ENCODE data around the gene RANBP10. TPM values are rescaled to one million over a fixed set of nuclear protein-coding genes. Genes with fewer than 3 reads are reported as not detected.
"Not testable (repeated sequence)": the region's sequence is repeated elsewhere in the genome, so short reads cannot be mapped to it uniquely, and the experiment has no call there.

RANBP10 gene
- total RNA-seq, 2 donors from 2014 or later: 14.7 to 22.5 TPM

GRCh38 chr16:67697422-67698185 is 108.8 kb downstream of the RANBP10 start:
- peak; percentile 51 for DNase-seq
- Histone ChIP-seq H3K36me3 (no peaks in the 10 kb centered on the region), H3K4me3 (no peak overlapping the region), H3K9ac (ENCODE audit: low read depth in 2 of 2, low read length in 2 of 2) (peak overlapping the region in 1 of 2 donors; percentile 46), H3K9me3 (no peaks in the 10 kb centered on the region), H3K27ac (peak overlapping the region; percentile 47), H3K27me3 (no peaks in the 10 kb centered on the region), H3K4me1 (no peaks in the 10 kb centered on the region)
- intact Hi-C loops (cut with DNase I): no loop called here
- no peak for TF ChIP-seq CTCF (IDR thresholded peaks at IDR 0.05)

GRCh38 chr16:67694611-67695010 is 111.7 kb downstream of the RANBP10 start:
- H3K9ac ChIP-seq (ENCODE audit: low read depth in 2 of 2, low read length in 2 of 2): no peak overlapping the region
- DNase-seq: no peak
- H3K27ac ChIP-seq: no peak overlapping the region
- H3K9me3 ChIP-seq: no peaks in the 10 kb centered on the region
- no peaks in the 10 kb centered on the region for H3K36me3 ChIP-seq
- intact Hi-C loops (cut with DNase I): no loop called here
- no peak overlapping the region for H3K4me3 ChIP-seq
- no peaks in the 10 kb centered on the region for H3K27me3 ChIP-seq
- no peak for TF ChIP-seq CTCF (IDR thresholded peaks at IDR 0.05)
- no peaks in the 10 kb centered on the region for H3K4me1 ChIP-seq

- H3K4me1 ChIP-seq; H3K27me3 ChIP-seq; H3K36me3 ChIP-seq; H3K9me3 ChIP-seq; DNase-seq; intact Hi-C loops (cut with DNase I); H3K4me3 ChIP-seq; H3K9ac ChIP-seq (ENCODE audit: low read depth in 2 of 2, low read length in 2 of 2); H3K27ac ChIP-seq: not testable (repeated sequence)
These were observed 112.7 kb downstream of the RANBP10 start for GRCh38 chr16:67693517-67694285.

- Histone ChIP-seq H3K4me3 (no peak overlapping the region), H3K9me3 (no peaks in the 10 kb centered on the region), H3K4me1 (no peaks in the 10 kb centered on the region), H3K27me3 (no peaks in the 10 kb centered on the region), H3K36me3 (no peaks in the 10 kb centered on the region), H3K9ac (ENCODE audit: low read depth in 2 of 2, low read length in 2 of 2) (no peak overlapping the region), H3K27ac (no peak overlapping the region)
- intact Hi-C loops (cut with DNase I): loop anchor here (10.0 kb wide), 1 partner anchor 369 kb away; no protein-coding TSS in a partner anchor
- no peak for DNase-seq
- TF ChIP-seq CTCF (IDR thresholded peaks at IDR 0.05): no peak
These were observed 120.8 kb downstream of the RANBP10 start for GRCh38 chr16:67685388-67686112.

GRCh38 chr16:67683767-67684166 is 122.6 kb downstream of the RANBP10 start:
- intact Hi-C loops (cut with DNase I): loop anchor here (10.0 kb wide), 1 partner anchor 371 kb away; no protein-coding TSS in a partner anchor
- no peaks in the 10 kb centered on the region for H3K36me3 ChIP-seq
- TF ChIP-seq CTCF (IDR thresholded peaks at IDR 0.05): no peak
- H3K4me1 ChIP-seq: no peaks in the 10 kb centered on the region
- no peak overlapping the region for H3K9ac ChIP-seq (ENCODE audit: low read depth in 2 of 2, low read length in 2 of 2)
- H3K4me3 ChIP-seq: no peak overlapping the region
- no peaks in the 10 kb centered on the region for H3K9me3 ChIP-seq
- DNase-seq: no peak
- no peak overlapping the region for H3K27ac ChIP-seq
- no peaks in the 10 kb centered on the region for H3K27me3 ChIP-seq
